ENCODE data around the gene CD1D.
"Not testable (repeated sequence)": the region's sequence is repeated elsewhere in the genome, so short reads cannot be mapped to it uniquely, and the experiment has no call there.

CD1D gene

GRCh38 chr1:158176849-158177699, 3.6 kb upstream of the CD1D start:
- FAIRE-seq = not testable (repeated sequence)

- FAIRE-seq = no peak
Measured at GRCh38 chr1:158177700-158178450, 2.8 kb upstream of the CD1D start.

- no peak for FAIRE-seq
Measured at GRCh38 chr1:158179301-158180041, 1.2 kb upstream of the CD1D start.

GRCh38 chr1:158181577-158181922, 855 bp downstream of the CD1D start:
- FAIRE-seq = no peak

GRCh38 chr1:158185770-158186169, 5.1 kb downstream of the CD1D start:
- no peak for FAIRE-seq

- FAIRE-seq = peak; percentile 94
Measured at GRCh38 chr1:158186180-158186579, 5.5 kb downstream of the CD1D start.

GRCh38 chr1:158188611-158189010, 7.9 kb downstream of the CD1D start:
- no peak for FAIRE-seq

- no peak for FAIRE-seq
Measured at GRCh38 chr1:158189624-158190023, 8.9 kb downstream of the CD1D start.

- no peak for FAIRE-seq
Measured at GRCh38 chr1:158191299-158191698, 10.6 kb downstream of the CD1D start.

GRCh38 chr1:158196461-158196860, 15.8 kb downstream of the CD1D start:
- no peak for FAIRE-seq

- FAIRE-seq = no peak
Measured at GRCh38 chr1:158199849-158200248, 19.2 kb downstream of the CD1D start.

GRCh38 chr1:158200527-158200926, 19.8 kb downstream of the CD1D start:
- no peak for FAIRE-seq

GRCh38 chr1:158203693-158204457, 23.2 kb downstream of the CD1D start:
- peak; percentile 88 for FAIRE-seq

GRCh38 chr1:158204458-158204827, 23.7 kb downstream of the CD1D start:
- FAIRE-seq = no peak

GRCh38 chr1:158208586-158209116, 28.0 kb downstream of the CD1D start:
- FAIRE-seq = no peak

- no peak for FAIRE-seq
Measured at GRCh38 chr1:158212320-158212719, 31.6 kb downstream of the CD1D start.

- not testable (repeated sequence) for FAIRE-seq
Measured at GRCh38 chr1:158223445-158223844, 42.8 kb downstream of the CD1D start.

GRCh38 chr1:158227904-158228623, 47.4 kb downstream of the CD1D start:
- FAIRE-seq = no peak

All from endometrium (tissue), 2 donors.